IMR-90 (cell line): ENCODE results near the gene DENR. TPM values are rescaled to one million over a fixed set of nuclear protein-coding genes. Genes with fewer than 3 reads are reported as not detected.

Experiments used
- ATAC-seq: fragments of 200-7000 bp; cut with Tn5 transposase; 2 replicates; pipeline ENCODE4 v1.9.1; 2020; ENCODE audit warnings: low read depth, mild to moderate bottlenecking, moderate library complexity
- BruUV-seq: library from RNA; stranded (reverse); fragments of 400-500 nt; replicated peaks from 2 replicates; lab custom pipeline; 2021; lab: Mats Ljungman, UMichigan
- CTCF ChIA-PET: fragments of 300-600 bp; formaldehyde crosslinking; extraction: SDS; loops from one replicate; lab custom pipeline; 2021; ENCODE audit warnings: antibody characterized with exemption; lab: Yijun Ruan, JAX
- POLR2A ChIA-PET: fragments of 300-600 bp; sonication (Branson Sonifier 250); formaldehyde crosslinking; loops from one replicate; lab custom pipeline; 2022; ENCODE audit warnings: antibody characterized with exemption; ENCODE audit not compliant: unreplicated experiment; lab: Charles Lee
- DNase-seq: peaks from one replicate; pipeline ENCODE4 v3.0.0; 2013
- H2AFZ ChIP-seq: replicated peaks from 2 replicates; pipeline ENCODE3; 2013; ENCODE audit warnings: low read length, mild to moderate bottlenecking; ENCODE audit not compliant: poor library complexity
- H2AK5ac ChIP-seq: 2 replicates; pipeline ENCODE4 v1.6.1; 2013; ENCODE audit warnings: low read depth, low read length, inconsistent platforms
- H2AK9ac ChIP-seq: replicated peaks from 2 replicates; pipeline ENCODE3; 2013; ENCODE audit warnings: mild to moderate bottlenecking, low read depth, low read length, moderate library complexity; ENCODE audit not compliant: poor library complexity
- H2BK120ac ChIP-seq: 2 replicates; pipeline ENCODE4 v1.6.1; 2013; ENCODE audit warnings: low read depth, low read length, inconsistent platforms
- H2BK15ac ChIP-seq: 3 replicates; pipeline ENCODE4 v1.6.1; 2013; ENCODE audit warnings: low read depth, low read length, inconsistent platforms
- H2BK20ac ChIP-seq: 2 replicates; pipeline ENCODE4 v1.6.1; 2013; ENCODE audit warnings: low read depth, mild to moderate bottlenecking, inconsistent platforms, low read length, moderate library complexity
- H2BK5ac ChIP-seq: 2 replicates; pipeline ENCODE4 v1.6.1; 2013; ENCODE audit warnings: mild to moderate bottlenecking, low read depth, low read length, inconsistent platforms; ENCODE audit not compliant: poor library complexity, severe bottlenecking
- H3K14ac ChIP-seq: replicated peaks from 2 replicates; pipeline ENCODE4 v1.6.1; 2013; ENCODE audit warnings: low read depth, low read length, inconsistent platforms
- H3K18ac ChIP-seq: 2 replicates; pipeline ENCODE4 v1.6.1; 2013; ENCODE audit warnings: low read depth, low read length, control low read depth
- H3K23ac ChIP-seq: 2 replicates; pipeline ENCODE4 v1.6.1; 2013; ENCODE audit warnings: low read depth, low read length, inconsistent platforms
- H3K27ac ChIP-seq: 2 replicates; pipeline ENCODE4 v1.5.1; 2013; ENCODE audit warnings: mild to moderate bottlenecking, control low read depth, low read length; ENCODE audit not compliant: insufficient read depth
- H3K27me3 ChIP-seq: 2 replicates; pipeline ENCODE4 v1.6.1; 2013; ENCODE audit warnings: low read length; ENCODE audit not compliant: control insufficient read depth, insufficient read depth
- H3K36me3 ChIP-seq: 2 replicates; pipeline ENCODE4 v1.6.1; 2013; ENCODE audit warnings: low read length, mixed read lengths; ENCODE audit not compliant: control insufficient read depth, insufficient read depth
- H3K4ac ChIP-seq: 2 replicates; pipeline ENCODE4 v1.6.1; 2013; ENCODE audit warnings: low read depth, low read length, inconsistent platforms
- H3K4me1 ChIP-seq: 2 replicates; pipeline ENCODE4 v1.6.1; 2013; ENCODE audit warnings: low read length, mixed read lengths; ENCODE audit not compliant: control insufficient read depth, insufficient read depth
- H3K4me2 ChIP-seq: 2 replicates; pipeline ENCODE4 v1.6.1; 2013; ENCODE audit warnings: low read depth, mild to moderate bottlenecking, control low read depth, low read length, moderate library complexity
- H3K4me3 ChIP-seq: 2 replicates; pipeline ENCODE4 v1.5.1; 2013; ENCODE audit warnings: low read depth, mild to moderate bottlenecking, control low read depth, low read length, moderate library complexity; ENCODE audit not compliant: insufficient read depth
- H3K56ac ChIP-seq: 2 replicates; pipeline ENCODE4 v1.6.1; 2013; ENCODE audit warnings: low read length, inconsistent platforms; ENCODE audit not compliant: insufficient read depth; ENCODE audit errors: extremely low read depth
- H3K79me1 ChIP-seq, 2 experiments: 2 replicates each; pipeline ENCODE4 v1.6.1; 2013; ENCODE audit warnings: low read length in 2 of 2, inconsistent platforms in 1 of 2, low read depth in 1 of 2
- H3K9ac ChIP-seq: 2 replicates; pipeline ENCODE4 v1.6.1; 2013; ENCODE audit warnings: low read depth, low read length, control low read depth
- H3K9me1 ChIP-seq: 2 replicates; pipeline ENCODE4 v1.6.1; 2013; ENCODE audit warnings: low read length, inconsistent platforms; ENCODE audit not compliant: insufficient read depth
- H3K9me3 ChIP-seq: 2 replicates; pipeline ENCODE4 v1.6.1; 2013; ENCODE audit warnings: low read length; ENCODE audit not compliant: control insufficient read depth, insufficient read depth
- H4K20me1 ChIP-seq: 2 replicates; pipeline ENCODE4 v1.6.1; 2013; ENCODE audit warnings: low read length, inconsistent platforms; ENCODE audit not compliant: insufficient read depth
- H4K5ac ChIP-seq: 2 replicates; pipeline ENCODE4 v1.6.1; 2013; ENCODE audit warnings: mild to moderate bottlenecking, low read depth, low read length, control low read depth
- H4K8ac ChIP-seq, 2 experiments: 2 replicates each; pipeline ENCODE4 v1.6.1; 2013; ENCODE audit warnings: low read depth in 2 of 2, low read length in 2 of 2, control low read depth in 1 of 2, inconsistent platforms in 1 of 2
- H4K91ac ChIP-seq: 2 replicates; pipeline ENCODE4 v1.6.1; 2013; ENCODE audit warnings: low read depth, low read length, inconsistent platforms; ENCODE audit not compliant: insufficient read depth
- CEBPB ChIP-seq: IDR thresholded peaks from 2 replicates; pipeline ENCODE4 v1.6.1; 2012; ENCODE audit warnings: low read depth, low read length, improper control_type of control experiment
- CHD1 ChIP-seq: IDR thresholded peaks from 2 replicates; pipeline ENCODE4 v1.6.1; 2012; ENCODE audit warnings: low read depth, low read length, improper control_type of control experiment
- MAZ ChIP-seq: IDR thresholded peaks from 2 replicates; pipeline ENCODE4 v1.6.1; 2012; ENCODE audit warnings: low read depth, mild to moderate bottlenecking, low read length, improper control_type of control experiment, moderate library complexity, borderline replicate concordance
- MXI1 ChIP-seq: IDR thresholded peaks from 2 replicates; pipeline ENCODE4 v1.6.1; 2012; ENCODE audit warnings: low read depth, mild to moderate bottlenecking, low read length, moderate library complexity, borderline replicate concordance
- NFE2L2 ChIP-seq: fragments of 150-350 bp; IDR thresholded peaks from 2 replicates; pipeline ENCODE4 v1.6.1; 2016; ENCODE audit warnings: low read depth, mild to moderate bottlenecking, low read length
- RAD21 ChIP-seq: IDR thresholded peaks from 2 replicates; pipeline ENCODE4 v1.6.1; 2012; ENCODE audit warnings: low read length, improper control_type of control experiment
- RFX5 ChIP-seq: IDR thresholded peaks from 2 replicates; pipeline ENCODE4 v1.8.0; 2012; ENCODE audit warnings: low read depth, mild to moderate bottlenecking, low read length, moderate library complexity
- WGBS, 2 experiments: methylation state at CpG; one replicate each; pipeline versions ENCODE4 v1.1.5 to v1.1.7; 2013; ENCODE audit warnings: missing lambda C conversion rate in 2 of 2; ENCODE audit not compliant: insufficient read length in 1 of 2; ENCODE audit errors: extremely low coverage in 2 of 2; 5-methylcytosine and 5-hydroxymethylcytosine counted together
- dilution Hi-C: fragments of 300-500 bp; cut with HindIII; formaldehyde crosslinking; loops from one replicate; pipeline ENCODE4 v1.14.3; 2018; ENCODE audit warnings: low sequenced_read_pairs; ENCODE audit not compliant: unreplicated experiment
- in situ Hi-C: fragments of 300-500 bp; cut with MboI; formaldehyde crosslinking; loops from 3 replicates; pipeline ENCODE4 v1.14.3; 2019; ENCODE audit warnings: low sequenced_read_pairs, inconsistent platforms, mixed read lengths
- intact Hi-C: fragments of 100-400 bp; cut with micrococcal nuclease; formaldehyde crosslinking; loops from 2 replicates; pipeline ENCODE4 v1.10.0; 2022
- polyA plus RNA-seq, 3 experiments: library from polyadenylated mRNA; depleted of rRNA; stranded (reverse); fragments of >200 nt; gene quantifications; 2 replicates each; pipeline ENCODE4 v1.2.3, GENCODE V29; 2012; ENCODE audit warnings: low replicate concordance in 1 of 3
- total RNA-seq: library from RNA; depleted of rRNA; stranded (reverse); fragments of >200 nt; gene quantifications from 2 replicates; pipeline ENCODE4 v1.2.3, GENCODE V29; 2012
- TF ChIP-seq, protein P1 (sequence below): fragments of 150-350 bp; IDR thresholded peaks from 2 replicates; pipeline ENCODE4 v1.6.1; 2017; ENCODE audit warnings: mild to moderate bottlenecking, antibody characterized with exemption, low read length, low read depth
- TF ChIP-seq, protein P2 (sequence below): conservative IDR thresholded peaks from 2 replicates; pipeline ENCODE4 v1.5.1; 2012; ENCODE audit warnings: mild to moderate bottlenecking, low read depth, low read length, improper control_type of control experiment
- TF ChIP-seq, protein P3 (sequence below): fragments of 150-350 bp; IDR thresholded peaks from 2 replicates; pipeline ENCODE4 v1.6.1; 2016; ENCODE audit warnings: low read depth, mild to moderate bottlenecking, low read length, moderate library complexity, borderline replicate concordance

DENR gene
- total and polyA plus RNA-seq, 2 of the 4 experiments (the other 2 are of a cell fraction) = 8.2 to 24.5 TPM

DNA sequence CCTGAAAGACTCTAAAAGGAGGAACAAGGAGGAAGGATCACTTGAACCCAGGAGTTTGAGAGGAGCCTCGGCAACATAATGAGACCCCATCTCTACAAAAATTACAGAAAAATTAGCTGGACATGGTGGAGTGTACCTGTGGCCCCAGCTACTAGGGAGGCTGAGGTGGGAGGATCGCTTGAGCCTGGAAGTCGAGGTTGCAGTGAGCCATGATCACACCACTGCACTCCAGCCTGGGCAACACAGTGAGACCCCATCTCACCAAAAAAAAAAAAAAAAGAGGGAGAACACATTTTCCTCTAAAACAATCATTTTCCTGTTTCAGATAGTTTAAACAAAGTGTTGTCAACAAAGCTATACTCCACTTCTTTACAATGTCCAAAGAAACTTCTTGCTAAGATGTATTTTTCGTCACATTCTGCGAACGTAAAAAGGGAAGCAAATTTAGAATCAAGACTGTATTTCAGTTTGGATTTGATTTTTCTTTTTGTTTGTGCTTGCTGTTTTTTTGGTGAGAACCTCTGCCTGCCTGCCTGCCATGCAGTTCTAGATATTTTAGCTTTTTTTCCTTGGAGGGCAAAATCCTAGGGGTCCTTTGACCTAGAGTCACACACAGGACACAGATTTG lies 27.1 kb upstream of the DENR start:
- Histone ChIP-seq H2AK5ac (no peak overlapping the region), H3K4me2 (no peak overlapping the region), H3K36me3 (no peaks in the 10 kb centered on the region), H2BK120ac (no peak overlapping the region), H2BK5ac (no peak overlapping the region), H2AK9ac (no peak overlapping the region), H3K18ac (no peak overlapping the region), H2BK20ac (no peak overlapping the region), H2AFZ (no peak overlapping the region), H3K9me1 (no peaks in the 10 kb centered on the region), H3K56ac (no peak overlapping the region), H3K4ac (no peak overlapping the region), H4K20me1 (no peaks in the 10 kb centered on the region), H4K5ac (no peak overlapping the region), H3K4me3 (no peak overlapping the region), H3K9me3 (no peaks in the 10 kb centered on the region), H3K9ac (no peak overlapping the region), H2BK15ac (no peak overlapping the region), H3K4me1 (no peaks in the 10 kb centered on the region), H4K8ac (no peak overlapping the region), H3K23ac (no peak overlapping the region), H3K27me3 (peaks cover 25% of the 10 kb centered on the region), H4K91ac (no peak overlapping the region), H3K27ac (no peak overlapping the region), H3K79me1 (no peaks in the 10 kb centered on the region), H3K14ac (no peak overlapping the region)
- dilution Hi-C loops (no loop called here), intact Hi-C loops (no loop called here), in situ Hi-C loops (no loop called here)
- no CpG with 5 or more reads among the region's 6 CpGs for WGBS, 2 experiments
- BruUV-seq = no TSS peak
- TF ChIP-seq, protein P1, sequence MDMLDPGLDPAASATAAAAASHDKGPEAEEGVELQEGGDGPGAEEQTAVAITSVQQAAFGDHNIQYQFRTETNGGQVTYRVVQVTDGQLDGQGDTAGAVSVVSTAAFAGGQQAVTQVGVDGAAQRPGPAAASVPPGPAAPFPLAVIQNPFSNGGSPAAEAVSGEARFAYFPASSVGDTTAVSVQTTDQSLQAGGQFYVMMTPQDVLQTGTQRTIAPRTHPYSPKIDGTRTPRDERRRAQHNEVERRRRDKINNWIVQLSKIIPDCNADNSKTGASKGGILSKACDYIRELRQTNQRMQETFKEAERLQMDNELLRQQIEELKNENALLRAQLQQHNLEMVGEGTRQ = no peak
- TF ChIP-seq CEBPB (no peak), MXI1 (no peak), RAD21 (no peak), MAZ (no peak), NFE2L2 (no peak), CHD1 (no peak), RFX5 (no peak)
- TF ChIP-seq, protein P2, sequence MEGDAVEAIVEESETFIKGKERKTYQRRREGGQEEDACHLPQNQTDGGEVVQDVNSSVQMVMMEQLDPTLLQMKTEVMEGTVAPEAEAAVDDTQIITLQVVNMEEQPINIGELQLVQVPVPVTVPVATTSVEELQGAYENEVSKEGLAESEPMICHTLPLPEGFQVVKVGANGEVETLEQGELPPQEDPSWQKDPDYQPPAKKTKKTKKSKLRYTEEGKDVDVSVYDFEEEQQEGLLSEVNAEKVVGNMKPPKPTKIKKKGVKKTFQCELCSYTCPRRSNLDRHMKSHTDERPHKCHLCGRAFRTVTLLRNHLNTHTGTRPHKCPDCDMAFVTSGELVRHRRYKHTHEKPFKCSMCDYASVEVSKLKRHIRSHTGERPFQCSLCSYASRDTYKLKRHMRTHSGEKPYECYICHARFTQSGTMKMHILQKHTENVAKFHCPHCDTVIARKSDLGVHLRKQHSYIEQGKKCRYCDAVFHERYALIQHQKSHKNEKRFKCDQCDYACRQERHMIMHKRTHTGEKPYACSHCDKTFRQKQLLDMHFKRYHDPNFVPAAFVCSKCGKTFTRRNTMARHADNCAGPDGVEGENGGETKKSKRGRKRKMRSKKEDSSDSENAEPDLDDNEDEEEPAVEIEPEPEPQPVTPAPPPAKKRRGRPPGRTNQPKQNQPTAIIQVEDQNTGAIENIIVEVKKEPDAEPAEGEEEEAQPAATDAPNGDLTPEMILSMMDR = no peak
- TF ChIP-seq, protein P3, sequence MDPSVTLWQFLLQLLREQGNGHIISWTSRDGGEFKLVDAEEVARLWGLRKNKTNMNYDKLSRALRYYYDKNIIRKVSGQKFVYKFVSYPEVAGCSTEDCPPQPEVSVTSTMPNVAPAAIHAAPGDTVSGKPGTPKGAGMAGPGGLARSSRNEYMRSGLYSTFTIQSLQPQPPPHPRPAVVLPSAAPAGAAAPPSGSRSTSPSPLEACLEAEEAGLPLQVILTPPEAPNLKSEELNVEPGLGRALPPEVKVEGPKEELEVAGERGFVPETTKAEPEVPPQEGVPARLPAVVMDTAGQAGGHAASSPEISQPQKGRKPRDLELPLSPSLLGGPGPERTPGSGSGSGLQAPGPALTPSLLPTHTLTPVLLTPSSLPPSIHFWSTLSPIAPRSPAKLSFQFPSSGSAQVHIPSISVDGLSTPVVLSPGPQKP = no peak
- ChIA-PET CTCF (no interaction called here), POLR2A (no interaction called here)
- no peak for ATAC-seq
- DNase-seq = no peak
